GM12891 (cell line): ENCODE measurements around the gene LRRC7.
"Not testable (repeated sequence)": the region's sequence is repeated elsewhere in the genome, so short reads cannot be mapped to it uniquely, and the experiment has no call there.

Source experiments
- DNase-seq: peaks from one replicate; pipeline ENCODE4 v3.0.0; 2011; ENCODE audit warnings: low spot score; ENCODE audit not compliant: insufficient read length
- FAIRE-seq: peaks from 2 replicates; lab custom pipeline; 2011; peaks lifted over from hg19 to GRCh38; lab: Jason Lieb, UNC
- PAX5 ChIP-seq: IDR thresholded peaks from 2 replicates; pipeline ENCODE4 v1.6.1; 2011; ENCODE audit warnings: low read length, moderate library complexity, mild to moderate bottlenecking; ENCODE audit not compliant: insufficient read depth, severe bottlenecking
- POLR2A ChIP-seq: IDR thresholded peaks from 2 replicates; pipeline ENCODE4 v1.6.1; 2011; ENCODE audit warnings: low read depth, low read length, control low read depth
- POLR2AphosphoS5 ChIP-seq: IDR thresholded peaks from 2 replicates; pipeline ENCODE4 v1.6.1; 2011; ENCODE audit warnings: low read depth, low read length, control low read depth
- POU2F2 ChIP-seq: IDR thresholded peaks from 2 replicates; pipeline ENCODE4 v1.6.1; 2011; ENCODE audit warnings: low read depth, mild to moderate bottlenecking, control low read depth, low read length, moderate library complexity
- SPI1 ChIP-seq: IDR thresholded peaks from 2 replicates; pipeline ENCODE4 v1.6.1; 2011; ENCODE audit warnings: low read depth, low read length, control low read depth
- TAF1 ChIP-seq: IDR thresholded peaks from 2 replicates; pipeline ENCODE4 v1.6.1; 2011; ENCODE audit warnings: low read depth, low read length, control low read depth

Gene LRRC7

DNA sequence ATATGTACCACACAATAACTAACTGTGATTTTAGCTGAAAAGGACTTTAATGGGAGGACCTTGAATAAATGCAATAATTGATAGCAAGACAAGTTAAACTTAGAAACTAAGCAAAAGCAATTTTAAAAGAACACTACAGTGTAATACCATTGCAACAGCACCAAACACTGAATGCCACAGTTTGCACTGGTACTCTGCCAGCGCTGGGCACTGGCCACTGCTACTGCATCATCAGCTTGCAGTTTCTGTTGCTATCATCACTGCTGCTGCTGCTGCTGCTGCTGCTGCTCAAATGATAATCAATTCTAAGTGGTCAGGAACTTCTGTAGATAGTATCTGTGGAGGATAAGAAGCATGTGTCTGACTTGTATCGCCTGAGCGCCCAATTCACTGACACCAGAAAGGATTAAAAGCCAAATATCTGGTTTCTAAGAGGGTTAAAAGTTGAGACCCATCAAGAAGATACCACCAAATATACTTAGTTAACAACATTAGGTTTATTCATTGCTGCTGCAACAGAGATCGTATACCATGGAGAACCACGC, 330.8 kb downstream of the LRRC7 start:
- FAIRE-seq (no peak), DNase-seq (no peak)
- TF ChIP-seq TAF1 (no peak), POLR2A (no peak), POLR2AphosphoS5 (no peak), SPI1 (no peak), POU2F2 (no peak), PAX5 (no peak)

DNA sequence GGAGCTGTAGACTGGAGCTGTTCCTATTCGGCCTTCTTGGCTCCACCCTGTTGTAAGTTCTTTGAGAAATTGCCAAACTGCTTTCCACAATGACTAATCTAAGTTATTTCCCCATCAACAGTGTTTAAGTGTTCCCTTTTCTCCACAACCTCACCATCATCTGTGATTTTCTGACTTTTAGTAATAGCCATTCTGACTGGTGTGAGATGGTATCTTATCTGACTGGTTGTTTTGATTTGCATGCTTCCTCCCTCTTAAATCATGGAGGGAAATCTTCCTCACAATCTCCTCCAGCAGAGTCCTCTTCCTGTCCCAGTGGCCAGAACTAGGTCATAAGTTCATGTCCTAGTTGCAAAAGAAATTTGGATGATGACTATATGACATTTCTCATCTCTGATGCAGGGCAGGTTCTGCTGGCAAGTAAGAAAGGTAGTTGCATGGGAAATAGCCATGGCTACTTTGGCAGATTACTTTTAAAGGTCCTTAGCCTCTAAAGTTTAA, 343.6 kb downstream of the LRRC7 start:
- no peak for FAIRE-seq
- TF ChIP-seq POLR2A (no peak), SPI1 (no peak), PAX5 (no peak), POU2F2 (no peak), POLR2AphosphoS5 (no peak), TAF1 (no peak)
- no peak for DNase-seq

DNA sequence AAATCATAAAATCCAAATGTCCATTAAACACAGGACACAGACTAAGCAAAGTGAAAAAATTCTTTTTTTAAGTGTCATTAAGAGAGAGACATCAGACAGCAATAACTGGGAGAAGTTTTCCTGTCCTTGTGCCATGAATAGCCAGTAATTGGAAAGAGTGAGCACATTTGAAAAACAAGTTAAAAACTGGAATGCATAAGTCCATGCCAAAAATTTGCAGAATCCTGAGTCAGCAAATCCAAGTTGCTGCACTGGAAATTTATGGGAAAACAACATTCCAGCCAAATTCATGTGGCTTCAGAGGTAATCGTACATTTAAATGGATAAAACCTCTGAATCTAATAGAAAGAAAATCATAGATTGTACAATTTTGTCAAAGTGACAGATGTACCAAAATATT, 346.3 kb downstream of the LRRC7 start:
- FAIRE-seq (no peak), DNase-seq (no peak)
- TF ChIP-seq POU2F2: no peak
- TF ChIP-seq TAF1: no peak
- TF ChIP-seq PAX5: no peak
- TF ChIP-seq POLR2AphosphoS5: no peak
- TF ChIP-seq SPI1: no peak
- no peak for TF ChIP-seq POLR2A

DNA sequence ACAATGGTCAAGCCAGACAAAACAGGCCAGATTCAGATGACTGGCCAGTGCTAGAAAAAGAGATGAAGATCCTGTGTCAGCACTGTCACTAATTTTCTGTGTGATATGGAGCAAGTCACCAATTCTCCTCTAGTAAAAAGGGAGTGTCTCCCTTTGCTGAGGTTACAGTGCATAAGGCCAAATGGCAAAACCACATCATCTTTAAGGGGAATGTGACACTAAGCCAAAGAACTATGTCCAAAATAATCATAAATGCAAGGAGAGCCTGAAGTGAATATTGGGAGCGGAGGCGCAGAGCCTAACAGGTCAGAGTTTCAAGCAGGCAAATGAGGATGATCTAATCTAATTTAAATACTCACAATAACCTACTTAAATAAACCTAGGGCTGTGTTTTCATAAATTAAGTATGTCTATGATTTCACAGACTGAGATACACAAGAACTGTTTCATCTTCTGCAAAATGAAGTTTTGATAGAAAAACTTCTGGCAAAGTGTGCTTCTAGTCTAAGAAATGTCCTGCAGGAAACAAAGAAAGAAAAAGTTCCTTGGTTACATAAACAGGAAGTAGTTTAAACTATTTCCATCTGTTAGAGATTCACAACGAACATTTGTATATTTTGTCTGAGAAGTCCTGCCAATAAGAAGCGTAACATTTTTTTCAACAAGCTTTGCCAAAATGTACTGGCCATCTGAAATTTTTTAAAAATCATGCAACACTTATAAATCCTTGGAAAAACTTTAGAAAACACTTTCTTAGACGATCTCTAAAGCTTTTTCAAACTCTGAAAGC, 347.4 kb downstream of the LRRC7 start:
- TF ChIP-seq POU2F2 (no peak), POLR2A (no peak), PAX5 (no peak), POLR2AphosphoS5 (no peak), TAF1 (no peak), SPI1 (no peak)
- no peak for FAIRE-seq
- no peak for DNase-seq

DNA sequence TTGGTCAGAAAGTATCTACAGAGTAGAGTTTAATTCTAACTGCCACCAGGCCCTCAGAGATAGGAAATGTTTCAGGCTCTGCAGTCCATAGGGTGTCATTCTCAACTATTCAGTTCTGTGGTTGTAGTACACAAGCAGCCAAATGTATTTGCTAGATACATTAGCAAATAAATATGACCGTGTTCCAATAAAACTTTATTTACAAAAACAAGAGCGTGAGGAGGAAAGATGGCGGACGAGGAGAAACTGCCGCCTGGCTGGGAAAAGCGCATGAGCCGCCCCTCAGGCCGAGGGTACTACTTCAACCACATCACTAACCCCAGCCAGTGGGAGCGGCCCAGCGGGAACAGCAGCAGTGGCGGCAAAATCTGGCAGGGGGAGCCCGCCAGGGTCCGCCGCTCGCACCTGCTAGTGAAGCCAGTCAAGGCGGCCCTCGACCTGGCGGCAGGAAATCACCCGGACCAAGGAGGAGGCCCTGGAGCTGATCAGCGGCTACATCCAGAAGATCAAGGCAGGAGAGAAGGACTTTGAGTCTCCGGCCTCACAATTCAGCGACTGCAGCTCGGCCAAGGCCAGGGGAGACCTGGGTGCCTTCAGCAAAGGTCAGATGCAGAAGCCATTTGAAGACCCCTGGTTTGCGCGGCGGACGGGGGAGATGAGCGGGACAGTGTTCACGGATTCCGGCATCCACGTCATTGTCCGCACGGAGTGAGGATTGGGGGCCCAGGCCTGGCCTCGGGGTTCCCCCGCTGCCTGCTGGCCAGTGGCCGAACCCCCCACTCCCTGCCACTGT, 351.6 kb downstream of the LRRC7 start:
- TF ChIP-seq PAX5: no peak
- TF ChIP-seq SPI1: no peak
- no peak for TF ChIP-seq TAF1
- TF ChIP-seq POLR2A: no peak
- no peak for TF ChIP-seq POLR2AphosphoS5
- TF ChIP-seq POU2F2: no peak
- DNase-seq: no peak

DNA sequence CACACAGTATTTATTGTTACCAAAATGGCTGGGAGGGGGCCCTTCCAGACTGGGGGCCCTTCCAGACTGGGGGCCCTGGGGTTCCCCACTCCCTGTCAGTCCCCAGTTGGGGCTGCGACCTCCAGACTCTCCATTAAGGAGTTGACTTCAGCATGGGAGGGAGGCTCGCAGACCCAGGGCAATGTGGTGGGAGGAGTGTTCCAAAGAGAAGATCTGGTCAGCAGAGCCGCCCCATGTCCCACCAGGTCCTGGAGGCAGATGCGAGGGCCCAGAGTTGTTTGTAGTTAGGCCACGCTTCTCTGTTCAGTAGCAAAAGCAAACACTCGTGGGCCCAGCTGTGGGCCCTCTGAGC, 352.2 kb downstream of the LRRC7 start:
- no peak for FAIRE-seq
- no peak for TF ChIP-seq POU2F2
- no peak for TF ChIP-seq PAX5
- TF ChIP-seq POLR2AphosphoS5: no peak
- no peak for TF ChIP-seq TAF1
- TF ChIP-seq POLR2A: no peak
- no peak for TF ChIP-seq SPI1
- DNase-seq: no peak

More for the DNA sequence above, 351.6 kb downstream of the LRRC7 start:
- FAIRE-seq: no peak

DNA sequence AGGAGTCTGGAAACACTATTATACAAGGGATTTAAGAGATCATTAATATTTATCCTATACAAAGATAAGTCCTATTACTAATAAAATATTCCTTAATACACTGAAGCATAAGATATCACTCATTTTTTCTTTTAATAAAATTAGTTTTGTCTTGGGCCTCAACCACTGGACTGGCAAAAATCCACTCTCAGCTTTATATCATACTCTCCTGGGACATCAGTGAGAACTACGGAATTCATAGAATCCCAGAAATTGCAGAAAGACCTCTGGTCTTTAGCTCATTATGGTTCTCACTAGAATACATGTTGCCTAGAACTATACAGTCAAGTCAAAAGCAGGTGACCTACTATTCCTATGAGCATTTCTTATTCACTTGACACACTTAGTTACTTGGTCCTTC, 352.7 kb downstream of the LRRC7 start:
- TF ChIP-seq PAX5 (no peak), POU2F2 (no peak), SPI1 (no peak), POLR2AphosphoS5 (no peak), POLR2A (no peak), TAF1 (no peak)
- no peak for DNase-seq
- FAIRE-seq: no peak

DNA sequence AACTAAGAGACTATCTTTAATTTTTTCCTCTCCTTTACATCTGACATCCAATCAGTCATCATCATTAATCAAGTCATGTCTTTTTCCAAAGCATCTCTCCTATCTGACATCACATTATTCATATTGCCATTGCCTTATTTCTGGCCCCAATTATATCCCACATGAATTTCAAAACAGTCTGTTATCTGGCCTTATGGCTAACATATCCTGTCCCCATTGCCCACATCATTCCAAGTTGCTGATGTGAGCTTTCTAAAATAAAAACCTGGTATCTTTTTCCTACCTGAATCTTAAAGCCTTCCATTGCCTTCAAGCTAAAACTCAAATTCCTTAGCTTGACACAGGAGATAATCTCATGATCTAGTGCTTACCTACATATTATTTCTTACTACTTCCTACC, 353.8 kb downstream of the LRRC7 start:
- no peak for FAIRE-seq
- TF ChIP-seq TAF1 (no peak), POU2F2 (no peak), SPI1 (no peak), PAX5 (no peak), POLR2AphosphoS5 (no peak), POLR2A (no peak)
- DNase-seq: no peak

DNA sequence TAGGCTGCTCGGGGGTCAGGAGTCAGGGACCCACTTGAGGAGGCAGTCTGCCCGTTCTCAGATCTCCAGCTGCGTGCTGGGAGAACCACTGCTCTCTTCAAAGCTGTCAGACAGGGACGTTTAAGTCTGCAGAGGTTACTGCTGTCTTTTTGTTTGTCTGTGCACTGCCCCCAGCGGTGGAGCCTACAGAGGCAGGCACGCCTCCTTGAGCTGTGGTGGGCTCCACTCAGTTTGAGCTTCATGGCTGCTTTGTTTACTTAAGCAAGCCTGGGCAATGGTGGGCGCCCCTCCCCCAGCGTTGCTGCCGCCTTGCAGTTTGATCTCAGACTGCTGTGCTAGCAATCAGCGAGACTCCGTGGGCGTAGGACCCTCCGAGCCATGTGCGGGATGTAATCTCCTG, 360.5 kb downstream of the LRRC7 start:
- DNase-seq, FAIRE-seq: not testable (repeated sequence)
